ENCODE data around the gene GPR35. TPM values are rescaled to one million over a fixed set of nuclear protein-coding genes. Genes with fewer than 3 reads are reported as not detected.

Gene GPR35
- total and polyA plus RNA-seq, 2 of the 13 experiments (the other 11 are each of a cell fraction or from before 2014, with no cell fraction given), result 27.1 to 44.2 TPM

- TF ChIP-seq SRY (CRISPR knock-in tag; IDR thresholded peaks at IDR 0.05), result peak; percentile 42; the same call in 1 of the 2 replicates
- TF ChIP-seq NR2F1 (CRISPR knock-in tag; IDR thresholded peaks at IDR 0.05), result peak in 1 of 2 experiments; percentile 24; a peak in 1 of 4 replicates
- 0 out of 2 replicates have a peak, but pooled peaks have one; percentile 40 for TF ChIP-seq MIER2 (CRISPR knock-in tag; IDR thresholded peaks at IDR 0.05)
- peak; percentile 50; the same call in 1 of the 2 replicates for TF ChIP-seq ZNF362 (CRISPR knock-in tag; IDR thresholded peaks at IDR 0.05; ENCODE audit: borderline replicate concordance)
- peak; percentile 79; the same call in 1 of the 2 replicates for TF ChIP-seq KLF6 (CRISPR knock-in tag; IDR thresholded peaks at IDR 0.05)
- TF ChIP-seq ZNF572 (CRISPR knock-in tag; IDR thresholded peaks at IDR 0.05), result peak; percentile 94
- peak; percentile 30; the same call in 1 of the 2 replicates for TF ChIP-seq NR2F2 (IDR thresholded peaks at IDR 0.05; ENCODE audit: borderline replicate concordance, low read depth)
- TF ChIP-seq ZNF891 (CRISPR knock-in tag; IDR thresholded peaks at IDR 0.05), result no peak; the same call in none of the 2 replicates
- no peak; the same call in 1 of the 2 replicates for TF ChIP-seq ZNF350 (CRISPR knock-in tag; IDR thresholded peaks at IDR 0.05; ENCODE audit: borderline replicate concordance, low read depth)
- TF ChIP-seq REL (CRISPR knock-in tag; conservative IDR thresholded peaks at IDR 0.05), result peak; percentile 59
- 0 out of 2 replicates have a peak, but pooled peaks have one; percentile 45 for TF ChIP-seq ZNF564 (CRISPR knock-in tag; IDR thresholded peaks at IDR 0.05)
- no peak for TF ChIP-seq ZBTB4 (CRISPR knock-in tag; IDR thresholded peaks at IDR 0.05; ENCODE audit: borderline replicate concordance)
- TF ChIP-seq RNF219 (CRISPR knock-in tag; IDR thresholded peaks at IDR 0.05), result no peak
- peak; percentile 57; the same call in 1 of the 3 replicates for TF ChIP-seq MXI1 (IDR thresholded peaks at IDR 0.05; ENCODE audit: borderline replicate concordance, low read depth, low read length)
- TF ChIP-seq FOXO4 (CRISPR knock-in tag; conservative IDR thresholded peaks at IDR 0.05), result 0 out of 2 replicates have a peak, but pooled peaks have one; percentile 96
- no peak for TF ChIP-seq ZNF441 (CRISPR knock-in tag; IDR thresholded peaks at IDR 0.05; ENCODE audit: borderline replicate concordance)
Measured at GRCh38 chr2:240604939-240605716, 20.2 kb upstream of the GPR35 start (continued).
